CD4-positive, alpha-beta memory T cell (primary cell): Measurements from ENCODE around the gene ZIC4. TPM values are rescaled to one million over a fixed set of nuclear protein-coding genes. Genes with fewer than 3 reads are reported as not detected.

Experiments
- CTCF ChIA-PET: fragments of 350-600 bp; sonication (Branson Sonifier 250); formaldehyde crosslinking; loops from one replicate; lab custom pipeline; 2021; ENCODE audit warnings: inconsistent platforms; ENCODE audit not compliant: partially characterized antibody; lab: Charles Lee
- POLR2A ChIA-PET: fragments of 350-600 bp; sonication (Branson Sonifier 250); formaldehyde crosslinking; loops from one replicate; lab custom pipeline; 2021; ENCODE audit not compliant: partially characterized antibody; lab: Charles Lee
- DNase-seq, 5 donors: peaks; one replicate each; pipeline versions ENCODE4 v3.0.0 to v3.0.0-alpha.2; 2020 to 2022; ENCODE audit warnings: mixed read lengths in 1 of 5
- H3K27ac ChIP-seq: one replicate; pipeline ENCODE4 v1.7.0; 2013; ENCODE audit warnings: low read depth, low read length
- H3K27me3 ChIP-seq: 2 replicates; pipeline ENCODE4 v1.7.0; 2013; ENCODE audit warnings: mild to moderate bottlenecking, low read length, moderate library complexity; ENCODE audit not compliant: insufficient read depth
- H3K36me3 ChIP-seq: 2 replicates; pipeline ENCODE4 v1.7.0; 2013; ENCODE audit warnings: mild to moderate bottlenecking, low read length, moderate library complexity; ENCODE audit not compliant: insufficient read depth
- H3K4me1 ChIP-seq: 2 replicates; pipeline ENCODE4 v1.7.0; 2013; ENCODE audit warnings: mild to moderate bottlenecking, low read length, moderate library complexity; ENCODE audit not compliant: insufficient read depth
- H3K4me3 ChIP-seq, 2 donors: one replicate each; pipeline ENCODE4 v1.7.0; 2013; ENCODE audit warnings: low read length in 2 of 2, mild to moderate bottlenecking in 1 of 2
- H3K9me3 ChIP-seq, 2 donors: one replicate each; pipeline ENCODE4 v1.7.0; 2013; ENCODE audit warnings: low read length in 2 of 2, control low read depth in 1 of 2; ENCODE audit not compliant: control insufficient read depth in 1 of 2
- H3K27ac Mint-ChIP-seq, 7 donors: one replicate each; pipeline ENCODE4 v1.8.0; 2020 to 2021; ENCODE audit warnings: mixed read lengths in 7 of 7, mild to moderate bottlenecking in 6 of 7, inconsistent platforms in 3 of 7, moderate library complexity in 3 of 7
- H3K27me3 Mint-ChIP-seq, 2 donors: one replicate each; pipeline ENCODE4 v1.8.0; 2020 to 2021; ENCODE audit warnings: mixed read lengths in 2 of 2
- H3K36me3 Mint-ChIP-seq, 2 donors: one replicate each; pipeline ENCODE4 v1.8.0; 2020 to 2021; ENCODE audit warnings: mixed read lengths in 2 of 2, inconsistent platforms in 1 of 2, mild to moderate bottlenecking in 1 of 2
- H3K4me1 Mint-ChIP-seq, 4 donors: one replicate each; pipeline ENCODE4 v1.8.0; 2020 to 2021; ENCODE audit warnings: mixed read lengths in 4 of 4, mild to moderate bottlenecking in 1 of 4
- H3K4me3 Mint-ChIP-seq, 8 donors: one replicate each; pipeline ENCODE4 v1.8.0; 2020 to 2021; ENCODE audit warnings: mixed read lengths in 8 of 8, mild to moderate bottlenecking in 7 of 8, moderate library complexity in 6 of 8, inconsistent platforms in 3 of 8
- H3K9me3 Mint-ChIP-seq, 8 donors: one replicate each; pipeline ENCODE4 v1.8.0; 2020 to 2021; ENCODE audit warnings: mixed read lengths in 8 of 8, mild to moderate bottlenecking in 5 of 8, inconsistent platforms in 3 of 8, moderate library complexity in 1 of 8
- intact Hi-C: fragments of 100-400 bp; cut with micrococcal nuclease; formaldehyde crosslinking; loops from one replicate; pipeline ENCODE4 v1.15.1; 2023
- polyA plus RNA-seq, 2 donors: library from polyadenylated mRNA; unstranded; fragments of 300-500 nt; fragmentation: Illumina TruSeq; gene quantifications; one replicate each; pipeline ENCODE4 v1.2.3, GENCODE V29; 2021
- total RNA-seq, 2 experiments: library from RNA; stranded (reverse); gene quantifications; one replicate each; pipeline ENCODE4 v1.2.3, GENCODE V29; 2021

Gene ZIC4
- total and polyA plus RNA-seq, 4 experiments from 2014 or later, result not detected

DNA sequence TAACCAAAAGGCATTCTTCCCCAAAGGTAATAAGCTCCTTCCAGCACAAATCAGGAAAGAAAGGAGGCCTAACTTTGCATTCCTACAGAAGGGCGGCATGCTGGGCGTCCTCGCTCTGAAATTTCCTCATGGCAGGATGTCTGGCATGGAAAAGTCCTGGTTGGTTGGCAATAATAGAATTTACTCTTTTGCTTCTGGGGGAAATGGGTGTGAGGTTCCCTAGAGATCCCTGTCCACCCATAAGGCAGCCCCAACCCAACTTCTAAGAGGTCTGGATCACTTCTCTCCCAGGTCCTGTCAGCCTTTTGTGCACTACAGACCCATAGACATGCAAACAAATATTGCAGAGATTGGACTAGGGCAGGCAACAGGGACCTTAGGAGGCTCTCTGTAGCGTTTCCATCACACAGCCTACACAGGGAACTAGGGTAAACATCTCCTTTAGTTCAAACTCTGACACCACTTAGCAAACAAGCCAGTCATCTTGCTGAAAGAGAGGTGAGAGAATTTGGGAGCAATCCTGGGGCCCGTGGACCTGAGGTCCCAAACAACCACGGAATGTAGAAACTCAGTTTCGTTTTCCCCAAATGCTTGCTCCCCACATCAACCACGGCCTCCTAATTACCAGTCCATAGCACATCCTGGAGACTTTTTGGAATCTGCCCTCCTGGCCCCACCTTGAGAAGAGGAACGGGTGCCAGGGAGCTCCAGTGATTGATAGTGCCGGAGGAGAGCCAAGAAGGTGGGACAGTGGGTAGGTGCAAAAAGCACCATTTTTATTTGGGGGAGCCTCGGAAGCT lies 2.1 kb downstream of the ZIC4 start:
- ChIA-PET CTCF (no interaction called here), POLR2A (no interaction called here)
- Mint-ChIP-seq H3K27ac (no peak overlapping the region), H3K36me3 (peaks cover 0 to 12% of the 10 kb centered on the region in 2 donors), H3K4me1 (peaks cover 0 to 4% (median 0%) of the 10 kb centered on the region in 4 donors), H3K4me3 (no peak overlapping the region), H3K9me3 (peaks cover 0 to 52% (median 37%) of the 10 kb centered on the region in 8 donors), H3K27me3 (peaks cover 53 to 56% of the 10 kb centered on the region in 2 donors)
- H3K4me3 ChIP-seq, result no peak overlapping the region
- intact Hi-C loops, result no loop called here
- peaks cover 32% of the 10 kb centered on the region for H3K27me3 ChIP-seq
- no peaks in the 10 kb centered on the region for H3K36me3 ChIP-seq
- no peaks in the 10 kb centered on the region for H3K4me1 ChIP-seq
- no peaks in the 10 kb centered on the region for H3K9me3 ChIP-seq
- no peak for DNase-seq
- no peak overlapping the region for H3K27ac ChIP-seq

DNA sequence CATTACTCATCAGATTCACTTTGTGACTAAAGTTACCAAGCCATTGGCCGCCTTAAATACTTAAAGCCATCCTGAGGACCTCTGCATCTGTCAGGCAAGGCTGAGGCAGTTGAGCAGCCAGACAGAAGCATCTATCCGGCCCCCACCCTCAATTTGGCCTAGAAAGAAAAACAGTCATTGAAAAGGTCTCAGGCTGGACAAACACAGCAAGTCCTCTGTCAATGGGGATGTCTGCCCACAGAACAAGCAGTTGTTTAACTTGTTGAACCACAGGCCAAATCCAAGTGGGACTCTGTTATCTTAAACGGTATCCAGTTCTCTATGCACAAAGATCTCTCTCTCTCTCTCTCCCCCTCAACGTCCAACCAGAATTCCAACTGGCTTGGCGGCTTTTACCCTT lies 2.8 kb downstream of the ZIC4 start:
- CTCF ChIA-PET, result no interaction called here
- H3K27ac Mint-ChIP-seq, result no peak overlapping the region

DNA sequence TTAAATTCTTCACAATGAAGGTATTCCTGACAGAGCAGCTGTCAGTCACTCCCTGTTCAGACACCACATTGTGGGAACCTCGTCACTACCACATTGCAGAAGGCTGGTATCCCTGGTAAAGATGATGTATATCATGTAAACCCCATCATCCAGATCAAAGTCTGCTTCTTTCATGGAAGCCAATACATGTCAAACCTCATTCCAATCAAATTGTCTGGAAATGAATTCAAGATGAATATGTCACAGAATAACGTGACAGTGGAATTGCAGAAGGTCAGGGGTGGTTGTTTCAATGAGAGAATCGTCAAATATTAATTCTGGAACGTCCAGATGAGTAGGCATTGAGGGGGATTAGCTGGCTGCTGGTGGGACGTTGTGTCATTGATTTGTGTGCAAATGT lies 4.2 kb downstream of the ZIC4 start:
- no peak for DNase-seq
- ChIA-PET POLR2A (no interaction called here), CTCF (no interaction called here)
- H3K36me3 ChIP-seq, result no peaks in the 10 kb centered on the region
- Mint-ChIP-seq H3K27ac (no peak overlapping the region), H3K27me3 (peaks cover 49% of the 10 kb centered on the region in 2 donors), H3K4me3 (no peak overlapping the region), H3K36me3 (peaks cover 0 to 3% of the 10 kb centered on the region in 2 donors), H3K4me1 (peaks cover 0 to 8% (median under 1%) of the 10 kb centered on the region in 4 donors), H3K9me3 (peaks cover 0 to 43% (median 31%) of the 10 kb centered on the region in 8 donors)
- H3K4me3 ChIP-seq, result no peak overlapping the region
- H3K27ac ChIP-seq, result no peak overlapping the region
- intact Hi-C loops, result no loop called here
- H3K27me3 ChIP-seq, result peaks cover 20% of the 10 kb centered on the region
- no peaks in the 10 kb centered on the region for H3K4me1 ChIP-seq
- no peaks in the 10 kb centered on the region for H3K9me3 ChIP-seq

More for the DNA sequence above, 2.8 kb downstream of the ZIC4 start:
- Mint-ChIP-seq H3K4me3 (no peak overlapping the region), H3K9me3 (peaks cover 0 to 49% (median 36%) of the 10 kb centered on the region in 8 donors), H3K27me3 (peaks cover 54 to 55% of the 10 kb centered on the region in 2 donors), H3K4me1 (peaks cover 0 to 2% (median under 1%) of the 10 kb centered on the region in 4 donors), H3K36me3 (peaks cover 0 to 12% of the 10 kb centered on the region in 2 donors)
- Histone ChIP-seq H3K36me3 (no peaks in the 10 kb centered on the region), H3K4me1 (no peaks in the 10 kb centered on the region), H3K4me3 (no peak overlapping the region), H3K27me3 (peaks cover 30% of the 10 kb centered on the region), H3K27ac (no peak overlapping the region), H3K9me3 (no peaks in the 10 kb centered on the region)
- POLR2A ChIA-PET, result no interaction called here
- no peak for DNase-seq
- intact Hi-C loops, result no loop called here

DNA sequence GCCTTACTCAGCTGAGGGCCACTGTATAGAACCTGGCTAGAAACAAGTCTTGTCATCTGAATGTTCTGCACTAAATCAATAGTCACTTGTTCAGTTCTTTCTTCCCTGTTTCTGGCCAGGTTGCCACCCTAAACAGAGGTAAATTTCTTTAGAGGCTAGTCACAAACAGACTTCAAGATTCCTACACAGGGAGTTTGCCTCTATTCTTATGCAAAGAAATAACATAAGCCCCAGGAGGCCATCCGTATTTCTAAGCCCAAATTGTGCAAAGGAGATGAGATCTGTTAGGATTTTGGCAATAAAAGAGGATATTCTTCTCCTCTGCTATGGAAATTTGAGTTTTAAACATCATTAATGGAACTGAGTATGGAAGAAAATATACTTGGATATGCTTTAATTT lies 4.9 kb downstream of the ZIC4 start:
- H3K27me3 Mint-ChIP-seq, result peaks cover 44 to 47% of the 10 kb centered on the region in 2 donors
- Histone ChIP-seq H3K4me1 (no peaks in the 10 kb centered on the region), H3K9me3 (no peaks in the 10 kb centered on the region), H3K27ac (no peak overlapping the region), H3K27me3 (peaks cover 15% of the 10 kb centered on the region), H3K4me3 (no peak overlapping the region), H3K36me3 (no peaks in the 10 kb centered on the region)
- intact Hi-C loops, result no loop called here
- H3K27ac Mint-ChIP-seq, result no peak overlapping the region
- CTCF ChIA-PET, result no interaction called here
- POLR2A ChIA-PET, result no interaction called here
- peaks cover 0 to 42% (median 28%) of the 10 kb centered on the region in 8 donors for H3K9me3 Mint-ChIP-seq
- no peak overlapping the region for H3K4me3 Mint-ChIP-seq
- peaks cover 0 to 3% of the 10 kb centered on the region in 2 donors for H3K36me3 Mint-ChIP-seq
- peaks cover 0 to 10% (median under 1%) of the 10 kb centered on the region in 4 donors for H3K4me1 Mint-ChIP-seq
- no peak for DNase-seq

DNA sequence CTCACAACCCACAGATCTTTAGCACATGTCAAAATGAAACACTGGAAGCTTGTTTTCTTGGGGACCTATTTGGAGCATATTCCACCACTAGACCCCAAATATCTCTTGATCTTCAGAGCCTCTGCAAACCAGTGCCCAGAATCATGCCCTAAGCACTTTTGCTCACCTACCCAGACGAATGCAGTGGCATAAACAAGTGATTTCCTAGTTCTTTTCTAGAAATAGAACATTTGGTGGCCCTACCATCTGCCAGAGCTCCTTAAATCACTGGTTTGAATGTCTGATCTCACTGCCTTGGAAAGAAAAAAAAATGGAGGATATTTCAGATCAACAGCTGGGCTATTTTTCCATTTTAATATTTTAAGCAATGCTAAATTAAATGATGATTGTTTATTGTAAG lies 5.3 kb downstream of the ZIC4 start:
- H3K9me3 ChIP-seq, result no peaks in the 10 kb centered on the region
- POLR2A ChIA-PET, result no interaction called here
- peaks cover 0 to 10% (median under 1%) of the 10 kb centered on the region in 4 donors for H3K4me1 Mint-ChIP-seq
- peaks cover 0 to 42% (median 27%) of the 10 kb centered on the region in 8 donors for H3K9me3 Mint-ChIP-seq
- H3K4me1 ChIP-seq, result no peaks in the 10 kb centered on the region
- no peak overlapping the region for H3K27ac Mint-ChIP-seq
- no peak for DNase-seq
- H3K27ac ChIP-seq, result no peak overlapping the region
- H3K27me3 ChIP-seq, result peaks cover 15% of the 10 kb centered on the region
- no peak overlapping the region for H3K4me3 ChIP-seq
- CTCF ChIA-PET, result no interaction called here
- H3K27me3 Mint-ChIP-seq, result peaks cover 41 to 47% of the 10 kb centered on the region in 2 donors
- no peak overlapping the region for H3K4me3 Mint-ChIP-seq
- H3K36me3 Mint-ChIP-seq, result peaks cover 0 to 3% of the 10 kb centered on the region in 2 donors
- intact Hi-C loops, result no loop called here
- H3K36me3 ChIP-seq, result no peaks in the 10 kb centered on the region

DNA sequence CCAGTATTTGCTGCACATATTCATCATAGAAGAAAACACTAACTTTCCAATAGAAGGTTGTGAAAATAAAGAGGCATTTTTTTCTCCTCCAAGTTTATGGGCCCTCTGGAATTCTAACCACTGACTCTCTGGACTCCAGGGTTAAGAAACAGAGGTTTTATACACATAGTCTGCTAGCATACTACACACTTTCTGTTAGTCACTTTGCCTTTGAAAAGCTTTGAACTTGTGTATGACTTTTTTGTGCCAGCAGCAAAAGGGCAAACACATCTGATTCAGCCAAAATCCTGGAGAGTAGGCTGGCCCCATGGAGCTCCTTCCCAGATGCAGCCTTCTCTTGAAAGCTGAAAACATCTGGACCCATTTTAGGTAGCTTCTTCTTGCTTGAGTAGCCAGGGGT lies 6.2 kb downstream of the ZIC4 start:
- H3K4me3 Mint-ChIP-seq, result no peak overlapping the region
- H3K4me1 ChIP-seq, result no peaks in the 10 kb centered on the region
- no peak overlapping the region for H3K27ac Mint-ChIP-seq
- peaks cover 0 to 3% of the 10 kb centered on the region in 2 donors for H3K36me3 Mint-ChIP-seq
- intact Hi-C loops, result no loop called here
- no peak for DNase-seq
- CTCF ChIA-PET, result no interaction called here
- no peak overlapping the region for H3K4me3 ChIP-seq
- peaks cover 0 to 48% (median 31%) of the 10 kb centered on the region in 8 donors for H3K9me3 Mint-ChIP-seq
- POLR2A ChIA-PET, result no interaction called here
- H3K4me1 Mint-ChIP-seq, result peaks cover 0 to 10% (median under 1%) of the 10 kb centered on the region in 4 donors
- H3K9me3 ChIP-seq, result no peaks in the 10 kb centered on the region
- H3K27ac ChIP-seq, result no peak overlapping the region
- no peaks in the 10 kb centered on the region for H3K36me3 ChIP-seq
- peaks cover 40 to 52% of the 10 kb centered on the region in 2 donors for H3K27me3 Mint-ChIP-seq
- H3K27me3 ChIP-seq, result peaks cover 9% of the 10 kb centered on the region

DNA sequence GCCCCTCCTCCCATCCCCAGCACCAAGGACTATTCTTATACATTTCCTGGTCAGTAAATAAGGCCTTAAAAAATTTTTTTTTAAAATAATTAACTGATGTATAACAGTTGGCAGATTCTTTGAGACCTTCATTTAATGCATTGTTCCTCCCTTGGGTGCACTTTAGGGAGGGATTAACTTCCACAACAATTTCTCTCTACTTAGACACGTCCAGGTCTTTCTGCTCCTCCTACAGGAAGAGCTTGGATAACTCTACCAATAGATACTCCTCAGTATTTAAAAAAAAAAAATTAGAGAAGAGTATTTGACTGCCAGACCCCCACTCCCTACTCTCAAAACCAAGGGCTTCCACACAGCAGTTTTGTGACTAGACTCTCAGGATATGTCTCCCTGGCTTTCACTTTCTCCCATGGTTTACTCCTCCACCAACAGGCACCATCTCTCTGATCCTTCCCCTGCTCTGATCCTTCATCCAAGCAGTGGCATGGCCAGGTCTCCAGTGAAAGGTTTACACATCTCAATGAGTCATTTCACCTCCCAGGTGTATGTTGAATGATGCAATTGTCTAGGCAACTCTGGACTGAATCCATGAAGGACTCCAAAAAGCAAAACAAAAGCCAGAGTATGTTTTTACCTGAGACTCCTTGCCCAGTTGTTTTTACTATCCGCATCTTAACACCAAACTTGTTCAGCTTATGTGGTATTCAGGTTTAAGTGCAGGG lies 7.4 kb downstream of the ZIC4 start:
- Mint-ChIP-seq H3K27ac (no peak overlapping the region), H3K4me3 (no peak overlapping the region), H3K27me3 (peaks cover 45 to 56% of the 10 kb centered on the region in 2 donors), H3K4me1 (peaks cover 0 to 10% (median 2%) of the 10 kb centered on the region in 4 donors), H3K36me3 (peaks cover 0 to 3% of the 10 kb centered on the region in 2 donors), H3K9me3 (peaks cover 0 to 49% (median 35%) of the 10 kb centered on the region in 8 donors)
- CTCF ChIA-PET, result no interaction called here
- no peaks in the 10 kb centered on the region for H3K36me3 ChIP-seq
- H3K4me3 ChIP-seq, result no peak overlapping the region
- H3K27ac ChIP-seq, result no peak overlapping the region
- H3K9me3 ChIP-seq, result no peaks in the 10 kb centered on the region
- DNase-seq, result no peak
- peaks cover 8% of the 10 kb centered on the region for H3K27me3 ChIP-seq
- H3K4me1 ChIP-seq, result no peaks in the 10 kb centered on the region
- intact Hi-C loops, result no loop called here
- POLR2A ChIA-PET, result no interaction called here
